ENCODE measurements around the gene SULT1B1.

DNA sequence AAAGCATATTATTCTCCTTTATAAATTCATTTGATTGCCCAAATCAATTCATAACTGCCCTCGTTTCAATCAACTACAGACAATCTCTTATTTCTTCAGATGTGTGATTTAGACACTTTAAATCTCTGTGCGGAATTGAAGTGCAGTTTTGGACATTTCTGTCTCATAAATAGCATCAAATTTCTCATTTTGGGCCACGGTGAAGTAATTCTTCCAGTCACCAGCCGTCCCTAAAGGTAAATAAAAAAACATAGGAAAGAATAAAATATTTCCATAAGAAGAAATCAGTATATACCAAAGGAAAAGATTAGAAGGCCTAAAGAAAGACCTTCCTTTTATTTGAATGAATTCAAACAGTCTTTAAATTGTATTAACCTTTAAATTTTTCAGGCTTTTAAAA is 33.4 kb downstream of the SULT1B1 start:
- TF ChIP-seq, protein P1, sequence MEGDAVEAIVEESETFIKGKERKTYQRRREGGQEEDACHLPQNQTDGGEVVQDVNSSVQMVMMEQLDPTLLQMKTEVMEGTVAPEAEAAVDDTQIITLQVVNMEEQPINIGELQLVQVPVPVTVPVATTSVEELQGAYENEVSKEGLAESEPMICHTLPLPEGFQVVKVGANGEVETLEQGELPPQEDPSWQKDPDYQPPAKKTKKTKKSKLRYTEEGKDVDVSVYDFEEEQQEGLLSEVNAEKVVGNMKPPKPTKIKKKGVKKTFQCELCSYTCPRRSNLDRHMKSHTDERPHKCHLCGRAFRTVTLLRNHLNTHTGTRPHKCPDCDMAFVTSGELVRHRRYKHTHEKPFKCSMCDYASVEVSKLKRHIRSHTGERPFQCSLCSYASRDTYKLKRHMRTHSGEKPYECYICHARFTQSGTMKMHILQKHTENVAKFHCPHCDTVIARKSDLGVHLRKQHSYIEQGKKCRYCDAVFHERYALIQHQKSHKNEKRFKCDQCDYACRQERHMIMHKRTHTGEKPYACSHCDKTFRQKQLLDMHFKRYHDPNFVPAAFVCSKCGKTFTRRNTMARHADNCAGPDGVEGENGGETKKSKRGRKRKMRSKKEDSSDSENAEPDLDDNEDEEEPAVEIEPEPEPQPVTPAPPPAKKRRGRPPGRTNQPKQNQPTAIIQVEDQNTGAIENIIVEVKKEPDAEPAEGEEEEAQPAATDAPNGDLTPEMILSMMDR (IDR thresholded peaks at IDR 0.05; ENCODE audit: poor library complexity), result no peak
- TF ChIP-seq EZH2phosphoT487 (IDR thresholded peaks at IDR 0.05; ENCODE audit: low read depth, severe bottlenecking, unreplicated experiment), result no peak

All from hepatocyte (in vitro differentiated cells).